Dermis microvascular lymphatic vessel endothelial cell (primary cell): ENCODE measurements around the gene INTS7. TPM values are rescaled to one million over a fixed set of nuclear protein-coding genes. Genes with fewer than 3 reads are reported as not detected.

ENCODE experiments used
- DNase-seq, 2 donors: peaks; one replicate each; pipeline versions ENCODE4 v3.0.0 to v3.0.0-alpha.2; 2010; ENCODE audit warnings: low read depth in 2 of 2
- total RNA-seq: library from RNA; depleted of rRNA; stranded (reverse); fragments of >200 nt; gene quantifications from 2 replicates; pipeline ENCODE4 v1.2.1, GENCODE V29; 2014

INTS7 gene
- total RNA-seq, 1 donor from 2014 or later = 13.6 TPM

DNA sequence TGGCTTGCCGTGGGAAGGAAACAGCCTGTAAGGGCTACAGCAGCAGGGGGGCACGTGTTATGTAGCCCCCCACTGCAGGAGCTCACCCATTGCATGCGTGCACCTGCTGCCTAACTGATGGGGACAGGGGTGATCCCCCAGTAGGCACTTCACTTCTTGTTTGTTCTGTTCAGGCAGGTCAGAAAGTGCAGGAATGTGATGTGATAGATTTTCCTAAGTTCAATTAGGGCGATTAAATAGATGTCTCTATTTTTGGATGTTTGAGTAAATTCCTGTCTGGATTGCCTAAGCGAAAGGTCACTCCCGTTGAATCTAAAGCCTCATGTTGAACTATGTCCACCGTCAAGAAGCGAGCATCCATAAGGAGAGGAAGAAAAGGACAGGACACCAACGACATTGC is 126.0 kb downstream of the INTS7 start:
- DNase-seq = no peak

DNA sequence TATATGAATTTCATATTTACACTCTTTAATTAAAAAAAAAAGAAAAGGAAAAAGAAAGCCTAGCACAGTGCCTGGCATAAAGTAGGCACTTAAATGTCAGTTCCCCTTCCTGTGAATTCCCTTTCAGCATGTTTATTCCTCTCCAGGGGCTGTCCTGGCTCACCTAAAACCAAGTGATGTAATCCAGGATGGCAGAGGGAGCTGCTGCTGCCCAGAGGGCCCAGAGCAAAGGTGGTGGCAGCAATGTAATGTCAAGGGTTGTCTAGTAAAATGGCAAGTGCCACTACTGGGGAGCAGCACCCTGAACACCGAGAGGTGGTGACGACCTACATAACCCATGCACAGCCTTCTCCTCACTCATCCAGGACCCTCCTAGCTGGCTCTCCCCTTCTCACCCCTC is 126.4 kb downstream of the INTS7 start:
- no peak for DNase-seq

DNA sequence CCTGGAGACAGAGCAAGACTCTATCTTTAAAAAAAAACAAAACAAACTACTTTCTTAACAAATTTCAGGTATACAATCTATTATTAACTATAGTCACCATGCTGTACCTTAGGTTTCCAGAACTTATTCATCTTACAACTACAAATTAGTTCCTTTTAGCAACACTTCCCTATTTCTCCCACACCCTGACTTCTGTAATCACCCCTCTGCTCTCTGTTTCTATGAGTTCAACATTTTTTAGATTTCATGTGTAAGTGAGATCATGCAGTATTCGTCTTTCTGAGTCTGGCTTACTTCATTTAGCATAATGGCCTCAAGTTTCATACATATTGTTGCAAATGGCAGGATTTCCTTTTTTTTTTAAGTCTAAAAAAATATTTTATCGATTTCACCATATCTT is 126.9 kb downstream of the INTS7 start:
- DNase-seq = no peak

DNA sequence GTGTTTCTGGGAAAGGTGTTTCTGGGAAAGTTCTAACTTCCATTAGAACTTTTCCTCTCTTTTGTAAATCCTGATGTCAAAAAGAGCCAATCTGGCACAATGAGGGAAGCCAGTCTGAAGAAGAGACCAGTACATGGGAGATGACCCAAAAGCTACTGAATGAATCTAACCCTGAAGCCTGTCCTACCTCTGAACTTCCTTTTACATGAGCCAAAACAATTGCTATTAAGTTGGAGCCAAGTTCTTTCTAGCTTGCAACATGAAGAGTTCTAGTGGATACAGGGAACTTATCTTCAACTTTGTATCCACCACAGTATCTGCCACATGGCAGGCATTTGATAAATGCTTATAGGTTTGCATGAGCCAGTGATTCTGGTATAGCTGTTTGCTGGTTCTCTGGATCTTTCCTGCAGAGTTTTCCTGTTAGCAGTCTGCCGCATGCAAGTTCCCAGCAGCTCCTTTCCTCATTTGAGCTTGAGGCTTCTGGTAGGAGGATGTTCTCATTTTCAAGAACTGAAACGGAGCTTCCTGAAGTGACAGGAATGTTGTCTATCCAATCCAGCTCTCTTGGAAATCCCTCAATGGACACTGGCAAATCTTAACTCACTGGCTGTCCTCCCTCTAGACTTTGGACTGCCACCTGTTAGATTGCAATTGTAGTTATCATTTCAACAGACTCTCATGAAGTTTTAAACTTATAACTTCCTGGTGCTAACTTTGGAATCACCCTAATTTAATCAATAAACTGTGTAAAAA is 131.7 kb downstream of the INTS7 start:
- no peak for DNase-seq

DNA sequence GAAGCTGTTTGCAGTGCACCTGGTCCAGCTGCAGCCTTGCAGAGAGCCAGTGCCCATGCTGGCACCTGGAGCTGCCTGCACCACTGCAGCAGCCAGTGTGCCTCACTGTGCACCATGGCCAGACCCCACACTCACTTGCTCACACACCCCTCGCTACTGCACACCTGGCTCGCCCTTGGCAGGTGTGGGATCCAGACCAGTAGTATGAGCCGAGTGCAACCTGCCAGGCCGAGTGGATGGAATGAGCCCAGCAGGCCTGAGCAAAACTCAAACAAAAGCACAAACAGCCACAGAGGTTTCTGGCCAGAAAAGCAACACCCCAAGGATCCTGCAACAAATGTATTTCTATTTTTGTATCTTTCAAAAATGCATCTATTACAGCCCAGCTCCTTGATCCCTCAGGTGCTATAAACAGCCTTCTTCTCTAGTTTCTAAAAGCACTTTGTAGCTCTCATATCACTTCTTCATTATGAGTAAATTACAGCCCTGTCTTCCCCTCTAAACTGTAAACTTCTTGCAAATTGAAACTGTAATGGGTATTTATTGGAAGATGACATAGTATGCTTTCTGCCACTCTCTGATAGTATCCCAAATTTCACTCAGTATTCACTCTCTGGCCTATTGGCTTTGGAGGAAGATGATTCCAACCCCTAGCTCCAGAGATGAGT is 132.6 kb downstream of the INTS7 start:
- DNase-seq = no peak

DNA sequence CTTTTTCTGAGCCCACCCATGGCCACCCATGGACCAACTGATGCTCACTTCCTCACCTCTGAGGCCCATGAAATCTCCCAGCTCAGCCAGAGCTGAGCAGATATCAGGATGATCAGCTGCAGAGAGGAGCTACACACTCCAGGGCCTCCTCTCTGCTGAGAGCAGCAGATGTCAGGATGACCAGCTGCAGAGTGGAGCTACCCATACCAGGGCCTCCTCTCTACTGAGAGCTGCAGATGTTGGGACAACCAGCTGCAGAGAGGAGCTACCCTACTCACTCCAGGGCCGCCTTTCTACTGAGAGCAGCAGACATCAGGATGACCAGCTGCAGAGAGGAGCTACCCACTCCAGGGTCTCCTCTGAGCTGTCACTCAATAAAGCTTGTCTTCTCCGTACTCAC is 133.4 kb downstream of the INTS7 start:
- DNase-seq = no peak

DNA sequence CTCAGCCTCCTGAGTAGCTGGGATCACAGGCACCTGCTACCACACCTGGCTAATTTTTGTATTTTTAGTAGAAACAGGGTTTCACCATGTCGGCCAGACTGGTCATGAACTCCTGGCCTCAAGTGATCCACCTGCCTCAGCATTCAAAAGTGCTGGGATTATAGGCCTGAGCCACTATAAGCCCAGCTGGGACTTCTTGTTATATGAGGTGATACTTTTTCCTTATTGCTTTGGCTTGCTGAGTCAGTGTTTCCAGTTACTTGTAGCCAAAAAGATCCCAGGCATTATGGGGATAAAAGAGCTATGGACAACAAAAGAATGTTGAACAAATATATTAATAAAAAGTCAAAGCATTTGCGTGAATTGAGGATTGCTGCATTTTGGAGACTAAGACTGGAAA is 134.9 kb downstream of the INTS7 start:
- DNase-seq = no peak

DNA sequence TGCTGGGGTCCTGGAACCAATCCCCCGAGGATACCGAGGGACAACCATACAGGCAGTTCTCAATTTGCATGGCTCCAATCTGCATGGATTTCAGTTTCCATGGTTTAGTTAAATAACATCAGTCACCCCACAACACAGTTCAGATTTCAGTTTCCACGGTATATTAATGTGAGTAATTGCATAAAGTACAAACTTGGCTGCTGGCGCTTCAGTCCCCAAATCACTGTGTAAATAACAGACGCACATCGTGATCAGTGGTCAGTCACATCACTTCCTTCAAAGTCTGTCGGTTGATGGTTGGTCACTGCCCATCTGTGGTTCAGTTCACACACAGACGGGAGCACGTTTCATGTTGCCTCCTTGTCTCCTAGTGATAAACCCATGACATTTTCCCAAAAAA is 138.4 kb downstream of the INTS7 start:
- DNase-seq = no peak

DNA sequence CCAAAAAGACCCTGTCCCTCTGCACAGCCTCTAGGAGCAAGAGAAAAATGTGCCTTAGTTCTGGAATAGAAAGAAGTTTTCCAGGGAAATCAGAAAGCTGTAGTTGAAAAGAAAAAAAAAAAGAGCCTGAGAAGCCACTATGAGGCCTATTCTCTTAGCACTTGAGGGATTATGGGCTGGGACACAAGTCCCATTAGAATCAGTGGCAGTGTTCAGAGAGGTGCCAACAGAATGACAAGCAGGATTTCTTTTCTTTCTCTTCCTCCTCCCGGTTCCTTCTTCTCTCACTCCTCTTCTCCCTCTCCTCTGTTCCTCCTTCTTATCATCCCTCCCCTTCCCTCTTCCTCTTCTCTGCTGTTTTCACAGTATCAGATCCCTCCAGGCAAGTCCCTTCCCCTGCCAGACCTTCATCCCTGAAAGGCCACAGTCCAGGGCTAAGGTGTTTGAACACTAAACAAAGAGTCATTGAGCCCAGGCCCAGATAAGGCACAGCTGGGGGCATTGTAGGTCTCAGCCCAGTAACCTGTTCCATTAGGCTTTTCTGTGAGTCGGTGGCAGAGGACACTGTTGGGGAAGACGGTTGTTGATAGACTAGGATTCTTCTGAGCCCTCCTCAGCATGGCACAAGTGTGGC is 140.1 kb downstream of the INTS7 start:
- DNase-seq = no peak

DNA sequence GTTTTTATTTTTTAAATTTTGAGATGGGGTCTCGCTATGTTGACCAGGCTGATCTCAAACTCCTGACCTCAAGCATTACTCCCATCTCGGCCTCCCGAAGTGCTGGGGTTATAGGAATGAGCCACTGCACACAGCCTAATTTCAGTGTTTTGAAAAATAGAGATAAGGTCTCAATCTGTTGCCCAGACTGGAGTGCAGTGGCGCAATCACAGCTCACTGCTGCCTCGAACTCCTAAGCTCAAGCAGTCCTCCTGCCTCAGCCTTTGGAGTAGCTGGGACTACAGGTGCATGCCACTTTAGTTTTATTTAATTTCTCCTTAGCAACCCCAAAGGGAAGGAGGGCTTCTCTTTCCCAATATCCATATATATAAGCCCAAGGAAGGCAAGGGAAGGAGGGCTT is 141.0 kb downstream of the INTS7 start:
- no peak for DNase-seq

DNA sequence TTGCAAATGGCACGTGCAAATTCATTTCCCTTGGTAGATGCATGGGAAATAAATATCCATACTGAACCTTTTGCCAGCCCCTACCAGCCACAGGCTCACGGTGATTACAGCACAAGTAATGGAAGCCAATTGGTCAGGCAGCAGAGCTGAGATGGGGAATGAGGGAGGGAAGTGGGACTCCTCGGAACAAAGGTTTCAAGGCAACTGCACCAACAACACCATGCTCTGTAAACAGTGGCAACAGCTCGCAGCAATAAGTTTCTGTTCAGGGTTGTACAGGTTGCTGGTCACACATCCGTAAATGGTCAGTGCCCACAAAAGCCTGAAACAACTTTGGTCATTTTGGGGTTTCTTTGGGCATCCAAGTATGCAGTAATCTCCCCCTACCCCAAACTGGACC is 142.1 kb downstream of the INTS7 start:
- DNase-seq = no peak

DNA sequence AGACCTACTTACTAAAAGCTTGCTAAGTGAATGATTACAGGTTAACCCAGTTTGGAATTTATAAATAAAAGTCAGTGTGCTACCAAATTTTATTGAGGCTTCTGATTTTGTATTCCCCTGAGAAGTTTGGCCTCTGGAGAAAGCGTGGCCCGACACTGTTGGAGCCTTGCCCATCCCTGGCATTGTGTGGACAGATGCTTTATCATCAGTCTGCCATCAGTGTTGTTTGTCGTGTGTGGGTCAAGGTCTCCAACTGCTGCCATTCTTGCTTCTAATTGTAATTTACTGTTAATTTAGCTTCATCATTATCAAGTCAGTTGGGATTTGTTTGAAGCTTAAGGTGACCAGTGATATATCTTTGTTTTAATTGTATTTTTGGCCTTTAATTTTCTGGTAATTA is 142.8 kb downstream of the INTS7 start:
- no peak for DNase-seq

DNA sequence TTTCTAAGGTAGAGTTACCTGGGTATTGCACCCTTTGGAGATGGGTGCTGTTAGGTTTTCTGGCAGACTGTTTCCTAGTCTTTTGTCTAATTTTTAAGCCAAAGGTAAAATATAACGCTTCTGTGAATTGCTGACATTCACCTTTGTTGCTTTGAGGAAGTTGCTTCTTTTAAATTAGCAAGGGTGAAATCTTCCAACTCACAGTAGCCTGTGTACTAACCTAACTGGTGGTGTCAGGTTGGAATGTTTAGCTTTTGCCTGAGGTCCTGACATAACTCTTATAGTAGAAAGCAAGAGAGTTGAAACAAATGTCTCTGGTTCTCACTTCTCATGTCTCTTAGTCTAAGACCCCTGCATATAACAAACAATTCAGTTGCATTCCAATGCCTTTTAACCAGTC is 143.6 kb downstream of the INTS7 start:
- no peak for DNase-seq

Other genes starting within 250 kb of the INTS7 start
- gene LPGAT1, start 204.8 kb downstream of the INTS7 start, total RNA-seq = 35.6 and 37.9 TPM in 2 replicates
- gene DTL, start 191 bp upstream of the INTS7 start, total RNA-seq = 10.6 and 11.4 TPM in 2 replicates
- 29.5 and 30.6 TPM in 2 replicates for gene PPP2R5A, start 249.9 kb upstream of the INTS7 start, total RNA-seq